HuH-7.5 (cell line): ENCODE results near the gene PACRG.

Source experiments
- DNase-seq: peaks from one replicate; pipeline ENCODE4 v3.0.0; 2011; ENCODE audit warnings: low spot score

Gene PACRG

GRCh38 chr6:163335056-163335455 lies 607.3 kb downstream of the PACRG start:
- DNase-seq: no peak

GRCh38 chr6:163335671-163336545 lies 608.1 kb downstream of the PACRG start:
- DNase-seq: no peak

GRCh38 chr6:163336961-163337360 lies 609.2 kb downstream of the PACRG start:
- DNase-seq: no peak

GRCh38 chr6:163337958-163338357 lies 610.2 kb downstream of the PACRG start:
- DNase-seq: no peak

GRCh38 chr6:163338671-163339405 lies 611.1 kb downstream of the PACRG start:
- no peak for DNase-seq

GRCh38 chr6:163339466-163339865 lies 611.7 kb downstream of the PACRG start:
- DNase-seq: no peak

GRCh38 chr6:163340201-163340887 lies 612.6 kb downstream of the PACRG start:
- no peak for DNase-seq

GRCh38 chr6:163341224-163342061 lies 613.7 kb downstream of the PACRG start:
- no peak for DNase-seq

- no peak for DNase-seq
Measured at GRCh38 chr6:163342571-163343539, 615.1 kb downstream of the PACRG start.

- DNase-seq: no peak
Measured at GRCh38 chr6:163343609-163344008, 615.8 kb downstream of the PACRG start.

GRCh38 chr6:163344411-163344810 lies 616.6 kb downstream of the PACRG start:
- no peak for DNase-seq

GRCh38 chr6:163345931-163346330 lies 618.2 kb downstream of the PACRG start:
- no peak for DNase-seq

- no peak for DNase-seq
Measured at GRCh38 chr6:163346497-163346961, 618.8 kb downstream of the PACRG start.

GRCh38 chr6:163347021-163347446 lies 619.3 kb downstream of the PACRG start:
- no peak for DNase-seq

GRCh38 chr6:163348789-163349680 lies 621.3 kb downstream of the PACRG start:
- no peak for DNase-seq

- no peak for DNase-seq
Measured at GRCh38 chr6:163349696-163350095, 621.9 kb downstream of the PACRG start.

GRCh38 chr6:163351013-163351412 lies 623.2 kb downstream of the PACRG start:
- no peak for DNase-seq

- no peak for DNase-seq
Measured at GRCh38 chr6:163352011-163352685, 624.4 kb downstream of the PACRG start.

GRCh38 chr6:163352966-163353365 lies 625.2 kb downstream of the PACRG start:
- no peak for DNase-seq
